Common myeloid progenitor, CD34-positive (primary cell): ENCODE results near the gene TVP23C.

ENCODE experiments used
- CTCF ChIA-PET: fragments of 350-600 bp; sonication (Branson Sonifier 250); formaldehyde crosslinking; loops from one replicate; lab custom pipeline; 2021; ENCODE audit warnings: antibody characterized with exemption; lab: Charles Lee
- POLR2A ChIA-PET: fragments of 350-600 bp; sonication (Branson Sonifier 250); formaldehyde crosslinking; loops from one replicate; lab custom pipeline; 2021; ENCODE audit warnings: antibody characterized with exemption; lab: Charles Lee
- DNase-seq, 3 donors: peaks; one replicate each; pipeline versions ENCODE4 v3.0.0 to v3.0.0-alpha.2; 2013
- H3K27ac ChIP-seq, 2 experiments: 1 replicate in 1 of 2; 2 replicates in 1 of 2; pipeline ENCODE4 v1.7.0; 2013; ENCODE audit warnings: inconsistent platforms in 2 of 2, low read length in 2 of 2, mild to moderate bottlenecking in 2 of 2, low read depth in 1 of 2, moderate library complexity in 1 of 2; ENCODE audit not compliant: severe bottlenecking in 2 of 2, insufficient read depth in 1 of 2, poor library complexity in 1 of 2
- H3K27me3 ChIP-seq, 5 experiments: replicated peaks in 2 of 5; 1 replicate in 3 of 5; 2 replicates in 2 of 5; pipeline versions ENCODE4 v1.6.1 to v1.7.0; 2013; ENCODE audit warnings: low read length in 4 of 5, mild to moderate bottlenecking in 2 of 5, moderate library complexity in 2 of 5, inconsistent platforms in 1 of 5; ENCODE audit not compliant: insufficient read depth in 5 of 5, control insufficient read depth in 4 of 5
- H3K36me3 ChIP-seq, 4 experiments: 1 replicate in 2 of 4; 2 replicates in 2 of 4; pipeline versions ENCODE4 v1.6.1 to v1.7.0; 2013; ENCODE audit warnings: low read length in 3 of 4, control low read depth in 1 of 4, mild to moderate bottlenecking in 1 of 4; ENCODE audit not compliant: control insufficient read depth in 4 of 4, insufficient read depth in 4 of 4
- H3K4me1 ChIP-seq, 4 experiments: 1 replicate in 3 of 4; 2 replicates in 1 of 4; pipeline versions ENCODE4 v1.6.1 to v1.7.1; 2013; ENCODE audit warnings: low read length in 3 of 4, mild to moderate bottlenecking in 3 of 4, control low read depth in 1 of 4, inconsistent platforms in 1 of 4, moderate library complexity in 1 of 4; ENCODE audit not compliant: control insufficient read depth in 4 of 4, insufficient read depth in 4 of 4; ENCODE audit errors: control extremely low read depth in 1 of 4
- H3K4me3 ChIP-seq, 7 experiments: 1 replicate in 4 of 7; 2 replicates in 3 of 7; pipeline versions ENCODE4 v1.5.1 to v1.7.0; 2013; ENCODE audit warnings: mild to moderate bottlenecking in 7 of 7, low read length in 6 of 7, moderate library complexity in 6 of 7, inconsistent platforms in 2 of 7, low read depth in 2 of 7, control low read depth in 1 of 7; ENCODE audit not compliant: insufficient read depth in 4 of 7, control insufficient read depth in 1 of 7; ENCODE audit errors: extremely low read depth in 1 of 7
- H3K9me3 ChIP-seq, 5 experiments: 1 replicate in 4 of 5; 2 replicates in 1 of 5; pipeline versions ENCODE4 v1.6.1 to v1.7.1; 2013; ENCODE audit warnings: low read length in 4 of 5, mild to moderate bottlenecking in 2 of 5, inconsistent platforms in 1 of 5, low read depth in 1 of 5, moderate library complexity in 1 of 5; ENCODE audit not compliant: control insufficient read depth in 4 of 5, insufficient read depth in 2 of 5; ENCODE audit errors: control extremely low read depth in 1 of 5
- WGBS: methylation state at CpG from one replicate; pipeline ENCODE4 v1.1.5; 2013; ENCODE audit not compliant: insufficient coverage; 5-methylcytosine and 5-hydroxymethylcytosine counted together

The TVP23C gene

DNA sequence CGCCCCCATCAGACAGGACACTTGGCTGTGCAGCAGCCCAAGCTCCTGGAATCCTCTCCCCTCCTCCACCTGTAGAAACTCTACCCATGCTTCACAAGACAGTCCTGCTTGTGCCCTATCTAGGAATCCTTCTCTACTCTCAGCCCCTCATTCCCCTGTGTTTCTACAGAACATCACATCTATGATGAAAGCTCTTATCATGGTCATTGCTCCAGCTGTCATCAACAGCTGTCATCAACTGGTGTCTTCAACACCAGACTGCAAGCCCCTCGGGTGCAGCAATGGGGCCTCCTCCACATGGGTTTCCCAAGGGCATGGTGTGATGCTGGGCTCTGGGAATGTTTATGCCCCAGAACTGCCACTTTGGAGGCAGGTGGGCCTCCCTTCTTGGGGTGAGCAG is 74.7 kb downstream of the TVP23C start:
- Histone ChIP-seq H3K4me1 (peaks cover 2 to 26% (median 17%) of the 10 kb centered on the region in 4 experiments), H3K9me3 (no peaks in the 10 kb centered on the region), H3K4me3 (no peak overlapping the region), H3K36me3 (peaks cover 0 to 4% (median 2%) of the 10 kb centered on the region in 4 experiments), H3K27ac (no peak overlapping the region), H3K27me3 (no peaks in the 10 kb centered on the region)
- POLR2A ChIA-PET: no interaction called here
- DNase-seq: no peak
- CTCF ChIA-PET: interaction anchor here (1.8 to 2.9 kb wide), 2 partner anchors 14 to 231 kb away, joined by 8 to 10 read pairs; no protein-coding TSS in a partner anchor
- 100% methylated on average over 2 of the region's 2 CpGs for WGBS

DNA sequence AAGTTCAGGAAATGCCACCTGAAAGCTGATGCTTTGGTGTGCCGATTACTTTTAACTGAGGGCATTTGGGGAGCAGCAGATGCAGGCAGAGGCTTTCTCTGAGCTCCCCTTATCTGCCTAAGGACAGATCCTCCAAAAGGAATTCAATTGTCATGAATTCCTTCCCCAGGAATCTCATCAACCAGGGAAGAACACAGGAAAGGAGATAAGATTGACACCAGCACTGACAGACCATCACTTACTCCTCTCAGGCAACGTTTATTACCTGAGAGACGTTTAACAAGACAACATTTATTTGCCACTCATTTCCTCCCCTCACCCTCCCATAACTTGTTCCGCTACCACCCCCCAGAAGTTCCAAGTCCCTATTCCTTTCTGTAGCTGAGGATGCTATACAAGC is 78.2 kb downstream of the TVP23C start:
- H3K36me3 ChIP-seq: peaks cover 0 to 2% (median under 1%) of the 10 kb centered on the region in 4 experiments
- POLR2A ChIA-PET: no interaction called here
- peaks cover 0 to 3% (median 2%) of the 10 kb centered on the region in 4 experiments for H3K4me1 ChIP-seq
- no peak for DNase-seq
- H3K27ac ChIP-seq: no peak overlapping the region
- WGBS: 77% methylated on average over 4 of the region's 4 CpGs
- H3K27me3 ChIP-seq: no peaks in the 10 kb centered on the region
- H3K4me3 ChIP-seq: no peak overlapping the region
- H3K9me3 ChIP-seq: no peaks in the 10 kb centered on the region
- CTCF ChIA-PET: no interaction called here

DNA sequence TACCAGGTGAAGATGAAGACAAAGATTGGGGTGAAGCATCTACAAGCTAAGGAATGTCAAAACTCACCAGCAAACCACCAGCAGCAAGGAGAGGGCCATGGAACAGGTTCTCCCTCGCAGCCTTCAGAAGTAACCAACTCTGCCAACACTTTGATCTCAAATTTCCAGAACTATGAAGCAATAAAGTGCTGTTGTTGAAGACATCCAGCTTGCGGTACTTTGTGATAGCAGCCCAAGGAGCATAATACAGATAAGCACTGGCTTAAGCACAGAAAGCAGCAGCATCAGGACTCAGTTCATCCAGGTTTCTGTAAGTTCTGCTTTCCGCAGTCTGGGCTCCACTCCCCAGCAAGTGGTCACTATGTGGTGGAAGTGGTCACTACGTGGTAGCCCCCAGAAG is 79.9 kb downstream of the TVP23C start:
- no peak overlapping the region for H3K4me3 ChIP-seq
- no peak for DNase-seq
- no peaks in the 10 kb centered on the region for H3K9me3 ChIP-seq
- peaks cover 0 to 5% (median 1%) of the 10 kb centered on the region in 4 experiments for H3K4me1 ChIP-seq
- WGBS: 83% methylated on average over 2 of the region's 4 CpGs
- H3K27me3 ChIP-seq: no peaks in the 10 kb centered on the region
- peaks cover 0 to 2% (median under 1%) of the 10 kb centered on the region in 4 experiments for H3K36me3 ChIP-seq
- POLR2A ChIA-PET: no interaction called here
- no peak overlapping the region for H3K27ac ChIP-seq
- CTCF ChIA-PET: no interaction called here

DNA sequence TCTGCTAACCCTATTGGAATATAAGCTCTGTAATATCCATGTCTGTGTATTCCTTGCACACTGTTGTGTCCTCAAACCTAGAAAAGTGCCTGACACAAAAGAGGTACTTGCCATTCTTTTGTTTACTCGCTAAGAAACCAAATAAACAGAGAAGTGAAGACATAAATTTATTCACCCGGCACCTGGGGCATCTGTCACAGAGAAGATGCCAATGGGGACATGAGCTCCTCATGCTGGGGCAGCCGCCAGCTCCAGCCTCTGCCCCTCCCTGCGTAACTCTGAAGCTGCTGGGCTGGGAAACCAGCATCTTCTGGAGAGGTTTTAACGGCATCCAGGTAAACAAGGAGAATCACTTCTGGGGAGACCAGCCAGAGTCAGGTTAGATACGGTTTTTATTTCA is 80.8 kb downstream of the TVP23C start:
- CTCF ChIA-PET: interaction anchor here (2.7 kb wide), 1 partner anchor 21 kb away, joined by 13 read pairs; no protein-coding TSS in a partner anchor
- Histone ChIP-seq H3K27ac (no peak overlapping the region), H3K27me3 (no peaks in the 10 kb centered on the region), H3K4me1 (peaks cover 0 to 5% (median 1%) of the 10 kb centered on the region in 4 experiments), H3K9me3 (no peaks in the 10 kb centered on the region), H3K36me3 (peaks cover 0 to 2% (median under 1%) of the 10 kb centered on the region in 4 experiments), H3K4me3 (no peak overlapping the region)
- 100% methylated on average over 4 of the region's 6 CpGs for WGBS
- POLR2A ChIA-PET: no interaction called here
- no peak for DNase-seq

DNA sequence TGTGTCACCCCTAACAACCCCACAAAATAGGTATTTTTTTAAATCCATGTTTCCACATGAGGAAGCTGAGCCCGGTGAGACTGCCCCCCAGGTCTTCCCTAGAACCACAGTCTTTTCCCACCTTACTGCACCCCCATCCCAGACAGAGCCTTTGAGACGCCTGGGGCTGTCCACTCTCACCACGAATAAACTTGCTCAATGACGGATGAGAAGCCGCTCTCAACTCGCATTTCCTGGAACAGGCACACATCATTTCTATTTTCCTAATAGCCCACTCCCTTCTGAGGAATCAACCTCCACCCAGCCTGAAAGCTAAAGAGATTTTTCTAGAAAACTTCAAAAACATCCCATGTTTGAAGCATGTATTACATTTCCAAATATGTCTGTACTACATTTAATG is 81.8 kb downstream of the TVP23C start:
- no peaks in the 10 kb centered on the region for H3K9me3 ChIP-seq
- H3K4me1 ChIP-seq: peaks cover 0 to 5% (median 1%) of the 10 kb centered on the region in 4 experiments
- 94% methylated on average over 6 of the region's 6 CpGs for WGBS
- ChIA-PET POLR2A (no interaction called here), CTCF (interaction anchor here (2.7 kb wide), 1 partner anchor 22 kb away, joined by 13 read pairs; no protein-coding TSS in a partner anchor)
- no peaks in the 10 kb centered on the region for H3K36me3 ChIP-seq
- H3K27ac ChIP-seq: no peak overlapping the region
- H3K27me3 ChIP-seq: no peaks in the 10 kb centered on the region
- no peak for DNase-seq
- H3K4me3 ChIP-seq: no peak overlapping the region

DNA sequence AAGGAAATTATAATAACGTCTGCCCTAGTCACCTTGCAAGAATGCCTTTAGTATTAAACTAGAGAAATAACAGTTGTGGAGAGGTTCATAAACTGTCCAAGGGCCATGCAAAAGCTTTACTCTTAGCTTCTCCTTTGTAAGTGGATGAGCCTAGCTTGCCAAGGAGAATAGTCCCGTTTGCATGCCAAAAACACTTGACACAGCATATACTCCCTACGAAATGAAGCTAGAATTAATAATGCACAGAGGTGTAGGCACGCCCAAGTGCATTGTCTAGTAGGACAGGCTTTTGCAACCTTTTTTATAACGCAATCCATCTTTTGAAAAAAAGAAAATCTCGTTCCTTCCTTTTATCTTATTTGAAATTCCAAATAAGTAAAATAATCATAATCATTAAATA is 83.1 kb downstream of the TVP23C start:
- no peaks in the 10 kb centered on the region for H3K9me3 ChIP-seq
- H3K27ac ChIP-seq: no peak overlapping the region
- POLR2A ChIA-PET: interaction anchor here (0.6 kb wide), 1 partner anchor 411 kb away, joined by 3 read pairs; no protein-coding TSS in a partner anchor
- CTCF ChIA-PET: interaction anchor here (2.7 kb wide), 1 partner anchor 24 kb away, joined by 13 read pairs; no protein-coding TSS in a partner anchor
- DNase-seq: no peak
- H3K27me3 ChIP-seq: no peaks in the 10 kb centered on the region
- no peaks in the 10 kb centered on the region for H3K36me3 ChIP-seq
- H3K4me3 ChIP-seq: no peak overlapping the region
- H3K4me1 ChIP-seq: peaks cover 0 to 5% (median 1%) of the 10 kb centered on the region in 4 experiments
- WGBS: 95% methylated on average over 3 of the region's 6 CpGs

DNA sequence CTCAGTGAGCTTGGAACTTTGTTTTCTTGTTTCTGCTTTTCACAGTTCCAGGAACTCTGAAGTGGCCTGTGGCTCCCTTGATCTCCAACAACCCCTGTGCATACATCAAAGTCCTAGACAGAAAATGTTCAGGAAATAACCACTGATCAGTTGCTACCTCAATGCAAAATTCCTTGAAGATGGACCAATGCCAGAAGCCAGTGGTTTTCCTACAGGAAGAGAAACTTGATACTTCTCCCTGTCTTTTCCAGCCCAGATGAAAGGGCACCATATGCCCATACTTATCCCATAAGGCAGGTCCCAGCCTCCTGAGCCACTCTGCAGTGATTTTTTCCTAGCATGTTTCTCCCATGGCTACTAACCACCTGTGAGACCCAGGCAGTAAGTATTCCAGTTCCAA is 83.6 kb downstream of the TVP23C start:
- Histone ChIP-seq H3K27me3 (no peaks in the 10 kb centered on the region), H3K4me3 (no peak overlapping the region), H3K9me3 (no peaks in the 10 kb centered on the region), H3K36me3 (no peaks in the 10 kb centered on the region), H3K27ac (no peak overlapping the region), H3K4me1 (peaks cover 0 to 5% (median 1%) of the 10 kb centered on the region in 4 experiments)
- no peak for DNase-seq
- CTCF ChIA-PET: interaction anchor here (2.7 kb wide), 1 partner anchor 24 kb away, joined by 13 read pairs; no protein-coding TSS in a partner anchor
- POLR2A ChIA-PET: no interaction called here
